DOHH2 (cell line): Measurements from ENCODE around the gene MORC2.

Experiments used
- CTCF ChIP-seq: fragments of 200-600 bp; sonication (generic); IDR thresholded peaks from one replicate; pipeline ENCODE4 v1.5.1; 2014; ENCODE audit warnings: antibody characterized with exemption, mild to moderate bottlenecking, low read depth, low read length; ENCODE audit not compliant: poor library complexity, severe bottlenecking
- EZH2phosphoT487 ChIP-seq: fragments of 200-600 bp; sonication (generic); IDR thresholded peaks from 2 replicates; pipeline ENCODE4 v1.6.1; 2017; ENCODE audit warnings: borderline replicate concordance, mild to moderate bottlenecking, antibody characterized with exemption, low read length, moderate library complexity, mixed read lengths

- TF ChIP-seq CTCF = no peak
- TF ChIP-seq EZH2phosphoT487 = no peak
Measured at GRCh38 chr22:30964858-30965257, 3.7 kb downstream of the MORC2 start.
